HUES48 (cell line): Measurements from ENCODE around the gene ZNRF1.
"Not testable (repeated sequence)": the region's sequence is repeated elsewhere in the genome, so short reads cannot be mapped to it uniquely, and the experiment has no call there.

Experiments used
- H3K27ac ChIP-seq: one replicate; pipeline ENCODE4 v1.7.0; 2013; ENCODE audit warnings: low read depth, low read length, inconsistent platforms
- H3K27me3 ChIP-seq: 2 replicates; pipeline ENCODE4 v1.6.1; 2013; ENCODE audit warnings: mild to moderate bottlenecking, low read length; ENCODE audit not compliant: control insufficient read depth, insufficient read depth
- H3K36me3 ChIP-seq: 2 replicates; pipeline ENCODE4 v1.6.1; 2013; ENCODE audit warnings: low read length; ENCODE audit not compliant: control insufficient read depth, insufficient read depth
- H3K4me1 ChIP-seq: 2 replicates; pipeline ENCODE4 v1.6.1; 2013; ENCODE audit warnings: mild to moderate bottlenecking, low read length; ENCODE audit not compliant: control insufficient read depth, insufficient read depth
- H3K4me3 ChIP-seq: 2 replicates; pipeline ENCODE4 v1.5.1; 2013; ENCODE audit warnings: mild to moderate bottlenecking, low read depth, low read length
- H3K9ac ChIP-seq: 2 replicates; pipeline ENCODE4 v1.6.1; 2013; ENCODE audit warnings: mild to moderate bottlenecking, low read depth, low read length, moderate library complexity
- H3K9me3 ChIP-seq: 2 replicates; pipeline ENCODE4 v1.6.1; 2013; ENCODE audit warnings: low read length; ENCODE audit not compliant: control insufficient read depth, insufficient read depth

ZNRF1 gene

DNA sequence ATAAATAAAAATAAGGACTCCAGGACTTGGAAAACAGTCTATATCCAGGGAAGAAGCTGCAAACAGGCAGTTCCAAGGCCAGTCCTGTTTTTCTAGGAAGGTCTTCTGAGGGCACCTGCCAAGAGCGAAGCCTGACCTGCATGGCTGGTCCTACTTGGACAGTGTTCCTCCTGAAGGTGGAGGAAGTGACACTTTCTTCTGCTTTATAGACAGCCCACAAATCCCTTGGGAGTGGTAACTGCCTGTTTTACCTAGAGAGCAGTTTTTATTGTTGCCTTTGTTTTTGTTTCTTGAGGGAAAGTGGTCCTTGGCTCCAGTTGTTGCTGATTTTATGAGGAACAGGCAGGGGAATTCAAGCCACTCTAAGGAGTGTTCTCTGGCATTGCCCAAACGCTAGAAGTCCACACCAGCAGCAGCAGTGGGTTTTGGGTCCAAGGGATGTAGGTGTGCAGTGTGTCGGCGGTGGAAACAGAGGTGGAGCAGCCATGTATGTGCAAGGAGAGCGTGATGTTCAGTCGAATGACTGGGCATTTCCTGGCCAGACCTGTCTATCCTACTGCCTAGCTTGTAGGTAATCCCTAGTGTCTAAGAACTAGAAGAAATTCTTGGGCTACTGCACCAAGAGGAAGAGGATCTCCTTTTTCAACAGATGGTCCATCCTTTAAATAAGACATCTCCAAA is 82.5 kb downstream of the ZNRF1 start:
- Histone ChIP-seq H3K4me1 (peaks cover 28% of the 10 kb centered on the region), H3K9me3 (no peaks in the 10 kb centered on the region), H3K27me3 (no peaks in the 10 kb centered on the region), H3K4me3 (no peak overlapping the region), H3K9ac (no peak overlapping the region), H3K27ac (no peak overlapping the region), H3K36me3 (no peaks in the 10 kb centered on the region)

- H3K27ac ChIP-seq: no peak overlapping the region
Observed at GRCh38 chr16:75083813-75084212, 85.0 kb downstream of the ZNRF1 start.

DNA sequence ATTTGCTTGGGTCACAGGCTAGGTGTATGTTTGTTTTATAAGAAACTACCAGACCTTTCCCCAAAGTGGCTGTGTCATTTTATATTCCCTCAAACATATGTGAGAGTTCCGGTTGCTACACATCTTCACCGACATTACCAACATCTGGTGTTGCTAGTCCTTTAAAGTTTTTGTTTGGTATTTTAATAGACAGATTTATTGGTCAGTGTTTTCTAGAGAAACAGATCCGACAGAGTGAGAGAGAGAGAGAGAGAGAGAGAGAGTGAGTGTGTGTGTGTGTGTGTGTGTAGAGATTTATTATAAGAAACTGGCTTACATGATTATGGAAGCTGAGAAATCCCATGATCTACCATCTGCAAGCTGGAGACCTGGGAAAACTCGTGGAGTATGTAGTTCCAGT is 86.7 kb downstream of the ZNRF1 start:
- Histone ChIP-seq H3K36me3 (no peaks in the 10 kb centered on the region), H3K27me3 (no peaks in the 10 kb centered on the region), H3K4me3 (no peak overlapping the region), H3K9me3 (no peaks in the 10 kb centered on the region), H3K9ac (no peak overlapping the region), H3K4me1 (peaks cover 30% of the 10 kb centered on the region), H3K27ac (no peak overlapping the region)

More at GRCh38 chr16:75083813-75084212, 85.0 kb downstream of the ZNRF1 start:
- no peaks in the 10 kb centered on the region for H3K27me3 ChIP-seq
- H3K9me3 ChIP-seq: no peaks in the 10 kb centered on the region
- H3K36me3 ChIP-seq: no peaks in the 10 kb centered on the region
- peaks cover 40% of the 10 kb centered on the region for H3K4me1 ChIP-seq
- no peak overlapping the region for H3K4me3 ChIP-seq
- H3K9ac ChIP-seq: no peak overlapping the region

GRCh38 chr16:75086281-75086680 is 87.5 kb downstream of the ZNRF1 start:
- no peak overlapping the region for H3K9ac ChIP-seq
- H3K4me1 ChIP-seq: peaks cover 27% of the 10 kb centered on the region
- no peaks in the 10 kb centered on the region for H3K27me3 ChIP-seq
- H3K27ac ChIP-seq: no peak overlapping the region
- H3K36me3 ChIP-seq: no peaks in the 10 kb centered on the region
- no peaks in the 10 kb centered on the region for H3K9me3 ChIP-seq
- no peak overlapping the region for H3K4me3 ChIP-seq

- no peaks in the 10 kb centered on the region for H3K36me3 ChIP-seq
- peak overlapping the region; percentile 7 for H3K27ac ChIP-seq
- H3K4me1 ChIP-seq: peaks cover 25% of the 10 kb centered on the region
- no peak overlapping the region for H3K9ac ChIP-seq
- no peaks in the 10 kb centered on the region for H3K27me3 ChIP-seq
- no peak overlapping the region for H3K4me3 ChIP-seq
- H3K9me3 ChIP-seq: no peaks in the 10 kb centered on the region
Observed at GRCh38 chr16:75086688-75087374, 88.0 kb downstream of the ZNRF1 start.

DNA sequence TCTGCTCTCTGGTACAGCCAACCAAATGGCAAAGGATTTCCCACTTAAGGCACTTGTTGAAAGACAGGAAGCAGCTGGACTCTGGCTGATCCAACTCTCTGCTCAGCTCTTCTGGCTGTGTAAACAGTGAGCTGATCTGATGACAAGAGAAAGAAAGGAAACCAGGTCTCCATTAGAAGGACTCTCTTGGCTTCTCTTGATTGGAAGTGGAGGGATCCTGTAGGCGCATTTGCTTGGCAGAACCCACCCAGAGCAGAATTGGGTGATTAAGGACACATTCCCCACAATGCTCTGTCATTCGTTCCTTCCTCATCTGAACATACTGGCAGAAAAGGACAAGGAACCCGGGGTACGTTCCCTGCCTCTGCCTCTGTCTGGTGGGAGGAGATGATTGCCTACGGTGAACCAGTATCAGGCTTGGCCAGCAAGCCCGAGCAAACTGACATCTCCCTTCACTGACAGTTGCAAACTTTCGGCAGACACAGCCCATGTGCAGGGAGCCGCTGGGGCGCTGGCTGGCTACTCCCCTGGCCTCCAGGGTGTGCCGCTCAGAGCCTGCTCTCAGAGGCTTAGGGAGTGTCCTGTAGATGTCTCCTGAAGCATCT is 88.7 kb downstream of the ZNRF1 start:
- H3K4me3 ChIP-seq: no peak overlapping the region
- H3K36me3 ChIP-seq: no peaks in the 10 kb centered on the region
- H3K27me3 ChIP-seq: no peaks in the 10 kb centered on the region
- H3K4me1 ChIP-seq: peaks cover 28% of the 10 kb centered on the region
- H3K27ac ChIP-seq: peak overlapping the region; percentile 7
- no peaks in the 10 kb centered on the region for H3K9me3 ChIP-seq
- H3K9ac ChIP-seq: no peak overlapping the region

GRCh38 chr16:75088216-75088615 is 89.4 kb downstream of the ZNRF1 start:
- Histone ChIP-seq H3K36me3 (no peaks in the 10 kb centered on the region), H3K4me3 (no peak overlapping the region), H3K27me3 (no peaks in the 10 kb centered on the region), H3K4me1 (peaks cover 33% of the 10 kb centered on the region), H3K9me3 (no peaks in the 10 kb centered on the region), H3K9ac (no peak overlapping the region), H3K27ac (no peak overlapping the region)

- Histone ChIP-seq H3K27me3 (no peaks in the 10 kb centered on the region), H3K4me3 (no peak overlapping the region), H3K4me1 (peaks cover 26% of the 10 kb centered on the region), H3K27ac (no peak overlapping the region), H3K9ac (no peak overlapping the region), H3K9me3 (no peaks in the 10 kb centered on the region), H3K36me3 (peaks cover under 1% of the 10 kb centered on the region; the same call in 1 of the 2 replicates)
Observed at GRCh38 chr16:75088934-75089333, 90.1 kb downstream of the ZNRF1 start.

DNA sequence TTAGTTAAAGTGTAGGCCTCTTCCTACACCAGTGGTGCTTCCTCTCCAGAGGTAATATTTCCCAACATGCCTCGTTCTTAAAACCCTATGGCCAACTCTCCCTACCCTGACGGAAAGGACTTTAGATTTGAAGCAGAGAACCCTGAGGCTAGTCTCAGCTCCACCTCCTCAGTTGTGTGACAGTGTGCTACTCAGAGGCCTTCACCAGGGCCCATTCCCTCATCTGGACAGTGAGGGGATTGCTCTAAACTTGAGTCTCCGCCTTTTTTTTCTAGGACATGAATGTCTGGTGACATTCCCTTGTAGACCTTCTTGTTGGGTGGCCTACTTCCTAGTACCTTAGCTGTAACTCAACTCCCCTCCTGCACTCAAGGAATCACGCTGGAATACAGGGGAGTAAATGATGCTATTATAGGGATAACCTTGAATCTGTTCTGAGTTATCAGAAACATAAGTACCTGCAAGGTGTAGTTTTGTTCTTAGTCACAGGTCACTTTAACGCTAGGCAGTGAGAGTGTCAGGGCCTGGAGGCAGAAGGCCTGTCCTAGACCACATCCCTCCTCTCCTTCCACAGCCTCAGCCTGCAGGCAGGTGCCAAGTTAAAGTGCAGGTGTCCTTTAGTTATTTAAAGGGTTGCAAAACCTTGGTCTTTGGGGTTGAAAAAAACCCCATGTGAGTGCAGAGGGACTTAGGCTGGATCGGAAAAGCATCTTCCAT is 90.8 kb downstream of the ZNRF1 start:
- Histone ChIP-seq H3K9ac (no peak overlapping the region), H3K27ac (no peak overlapping the region)

GRCh38 chr16:75090899-75091298 is 92.1 kb downstream of the ZNRF1 start:
- H3K27me3 ChIP-seq, H3K9me3 ChIP-seq, H3K27ac ChIP-seq, H3K36me3 ChIP-seq, H3K9ac ChIP-seq, H3K4me3 ChIP-seq: not testable (repeated sequence)
- H3K4me1 ChIP-seq: peaks cover 25% of the 10 kb centered on the region

More for the DNA sequence above, 90.8 kb downstream of the ZNRF1 start:
- Histone ChIP-seq H3K4me3 (no peak overlapping the region), H3K27me3 (no peaks in the 10 kb centered on the region), H3K36me3 (peaks cover 7% of the 10 kb centered on the region; the same call in 1 of the 2 replicates), H3K9me3 (no peaks in the 10 kb centered on the region), H3K4me1 (peaks cover 25% of the 10 kb centered on the region)
